Measurements from ENCODE around the gene LIN37. TPM values are rescaled to one million over a fixed set of nuclear protein-coding genes. Genes with fewer than 3 reads are reported as not detected.
"Not testable (repeated sequence)": the region's sequence is repeated elsewhere in the genome, so short reads cannot be mapped to it uniquely, and the experiment has no call there.

The LIN37 gene
- total and polyA plus RNA-seq, 2 donors (not counting 3 experiments of a cell fraction or from before 2014, with no cell fraction given) = 11.3 to 21.4 TPM

DNA sequence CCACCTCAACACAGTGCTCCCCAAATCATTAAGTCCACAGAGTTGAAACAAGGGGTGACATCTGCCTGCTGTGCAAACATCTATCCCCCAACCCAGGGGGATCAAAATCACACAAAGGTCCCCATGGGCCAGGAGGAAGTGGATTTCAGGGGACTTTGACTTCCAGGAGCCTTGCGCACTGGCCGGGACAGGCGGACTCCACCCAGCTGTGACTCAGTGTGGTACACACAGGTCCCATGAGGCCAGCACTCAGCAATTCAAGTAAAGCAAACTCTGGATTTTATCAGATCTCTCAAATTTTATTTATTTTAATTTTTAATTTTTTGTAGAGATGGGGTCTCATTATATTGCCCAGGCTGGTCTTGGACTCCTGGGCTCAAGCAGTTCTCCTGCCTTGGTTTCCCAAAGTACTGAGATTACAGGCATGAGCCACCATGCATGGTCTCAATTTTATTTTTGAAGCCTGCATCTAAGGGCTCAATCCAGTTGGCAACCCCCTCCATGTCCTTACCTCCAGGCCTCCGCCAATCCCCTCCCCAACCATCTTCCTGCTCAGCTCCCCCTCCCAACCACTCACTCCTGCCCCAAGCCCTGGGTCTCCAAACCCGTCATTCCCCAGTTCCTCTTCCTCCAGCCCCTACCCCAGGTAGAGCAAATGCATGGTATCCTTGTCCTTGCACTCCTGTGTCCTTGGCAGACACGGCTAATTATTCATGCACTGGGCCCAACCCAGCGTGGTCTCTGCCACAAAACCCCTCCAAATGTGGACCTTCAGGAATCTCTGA, 45.2 kb downstream of the LIN37 start:
- H3K79me2 ChIP-seq (ENCODE audit: control insufficient read depth, insufficient read depth, low read length) = no peaks in the 10 kb centered on the region
- no peak for TF ChIP-seq POLR2AphosphoS5 (IDR thresholded peaks at IDR 0.05; ENCODE audit: insufficient read depth, low read depth, low read length)
- POLR2A ChIA-PET = interaction anchor here (0.6 kb wide), 1 partner anchor 136 kb away, joined by 6 read pairs; no protein-coding TSS in a partner anchor
- H2AFZ ChIP-seq (ENCODE audit: low read depth, low read length) = no peak overlapping the region
- no peaks in the 10 kb centered on the region for H3K9me3 ChIP-seq (replicated peaks; ENCODE audit: control insufficient read depth, insufficient read depth, low read length)
- H3K36me3 ChIP-seq (ENCODE audit: control insufficient read depth in 2 of 2, extremely low read depth in 1 of 2, insufficient read depth in 2 of 2, low read length in 2 of 2) = no peaks in the 10 kb centered on the region
- H3K4me2 ChIP-seq (ENCODE audit: insufficient read depth, low read length) = no peak overlapping the region
- H3K4me3 ChIP-seq (replicated peaks in 1 of 3; ENCODE audit: insufficient read depth in 1 of 3, low read depth in 1 of 3, low read length in 3 of 3) = no peak overlapping the region
- intact Hi-C loops (cut with micrococcal nuclease) (no loop called here), dilution Hi-C loops (cut with MboI; ENCODE audit: extremely low pct_ligation_motif_present, low sequenced_read_pairs) (no loop called here)
- DNase-seq (ENCODE audit: low read depth, low spot score) (no peak), FAIRE-seq (no peak)
- H4K20me1 ChIP-seq (replicated peaks; ENCODE audit: control insufficient read depth, extremely low read depth, insufficient read depth, low read length) = no peaks in the 10 kb centered on the region
- H3K27ac ChIP-seq (ENCODE audit: insufficient read depth, low read depth, low read length) = no peak overlapping the region
- H3K9ac ChIP-seq (replicated peaks; ENCODE audit: extremely low read depth, insufficient read depth, low read length) = no peak overlapping the region
- no peaks in the 10 kb centered on the region for H3K9me1 ChIP-seq (replicated peaks; ENCODE audit: control insufficient read depth, extremely low read depth, insufficient read depth, low read length)
- H3K27me3 ChIP-seq (ENCODE audit: control insufficient read depth in 2 of 2, insufficient read depth in 2 of 2, low read length in 2 of 2) = peaks cover 11 to 22% of the 10 kb centered on the region in 2 experiments
- CTCF ChIA-PET = interaction anchor here (0.6 kb wide), 1 partner anchor 17 kb away, joined by 3 read pairs; no protein-coding TSS in a partner anchor
- H3K4me1 ChIP-seq (ENCODE audit: control insufficient read depth, extremely low read depth, insufficient read depth, low read length) = no peaks in the 10 kb centered on the region
- BruUV-seq (replicated peaks) = no TSS peak

DNA sequence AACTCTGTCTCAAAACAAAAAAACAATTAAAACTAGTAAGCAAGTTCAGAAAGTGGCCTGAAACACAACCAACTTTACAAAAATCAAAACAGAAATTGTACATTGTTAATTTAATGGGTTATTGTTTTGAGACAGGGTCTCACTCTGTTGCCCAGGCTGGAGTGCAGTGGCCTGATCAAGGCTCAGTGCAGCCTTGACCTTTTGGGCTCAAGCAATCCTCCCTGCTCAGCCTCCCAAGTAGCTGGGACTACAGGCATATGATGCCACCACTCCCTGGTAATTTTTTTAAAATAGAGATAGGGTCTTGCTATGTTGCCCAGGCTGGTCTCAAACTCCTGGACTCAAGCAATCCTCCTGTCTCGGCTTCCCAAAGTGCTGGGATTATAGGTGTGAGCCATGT, 47.2 kb downstream of the LIN37 start:
- H3K36me3 ChIP-seq (ENCODE audit: control insufficient read depth in 2 of 2, extremely low read depth in 1 of 2, insufficient read depth in 2 of 2, low read length in 2 of 2); H3K27ac ChIP-seq (ENCODE audit: insufficient read depth, low read depth, low read length); H3K4me3 ChIP-seq (replicated peaks in 1 of 3; ENCODE audit: insufficient read depth in 1 of 3, low read depth in 1 of 3, low read length in 3 of 3); H3K4me2 ChIP-seq (ENCODE audit: insufficient read depth, low read length); H3K9ac ChIP-seq (replicated peaks; ENCODE audit: extremely low read depth, insufficient read depth, low read length); dilution Hi-C loops (cut with MboI; ENCODE audit: extremely low pct_ligation_motif_present, low sequenced_read_pairs); intact Hi-C loops (cut with micrococcal nuclease); CTCF ChIA-PET; H4K20me1 ChIP-seq (replicated peaks; ENCODE audit: control insufficient read depth, extremely low read depth, insufficient read depth, low read length); BruUV-seq (replicated peaks); H3K9me3 ChIP-seq (replicated peaks; ENCODE audit: control insufficient read depth, insufficient read depth, low read length); H3K9me1 ChIP-seq (replicated peaks; ENCODE audit: control insufficient read depth, extremely low read depth, insufficient read depth, low read length); POLR2A ChIA-PET; H3K79me2 ChIP-seq (ENCODE audit: control insufficient read depth, insufficient read depth, low read length); DNase-seq (ENCODE audit: low read depth, low spot score); FAIRE-seq; H3K4me1 ChIP-seq (ENCODE audit: control insufficient read depth, extremely low read depth, insufficient read depth, low read length); H2AFZ ChIP-seq (ENCODE audit: low read depth, low read length): not testable (repeated sequence)
- peaks cover 11 to 22% of the 10 kb centered on the region in 2 experiments for H3K27me3 ChIP-seq (ENCODE audit: control insufficient read depth in 2 of 2, insufficient read depth in 2 of 2, low read length in 2 of 2)

Measured in endothelial cell of umbilical vein (primary cell).